Parathyroid adenoma (tissue), 2 donors: ENCODE results near the gene PTGER3.
A peak's percentile ranks its signal among the peaks of the same experiment; 100 is the strongest.

Experiments used
- H2AFZ ChIP-seq: fragments of 300-600 bp; sonication (generic); one replicate; pipeline ENCODE4 v1.7.0; 2017; ENCODE audit warnings: antibody characterized with exemption, mild to moderate bottlenecking
- H3K27ac ChIP-seq: fragments of 300-600 bp; sonication (generic); one replicate; pipeline ENCODE4 v1.7.0; 2017
- H3K27me3 ChIP-seq: fragments of 300-600 bp; sonication (generic); one replicate; pipeline ENCODE4 v1.7.0; 2017; ENCODE audit warnings: low read length; ENCODE audit not compliant: control insufficient read depth, insufficient read depth
- H3K36me3 ChIP-seq: fragments of 300-600 bp; sonication (generic); one replicate; pipeline ENCODE4 v1.7.0; 2017; ENCODE audit warnings: low read length; ENCODE audit not compliant: control insufficient read depth, insufficient read depth
- H3K4me1 ChIP-seq: fragments of 300-600 bp; sonication (generic); one replicate; pipeline ENCODE4 v1.7.0; 2017; ENCODE audit warnings: control low read depth
- H3K4me2 ChIP-seq: fragments of 300-600 bp; sonication (generic); one replicate; pipeline ENCODE4 v1.7.0; 2017; ENCODE audit warnings: low read length
- H3K4me3 ChIP-seq: fragments of 300-600 bp; sonication (generic); one replicate; pipeline ENCODE4 v1.7.0; 2017; ENCODE audit warnings: low read depth, low read length
- H3K79me2 ChIP-seq: fragments of 300-600 bp; sonication (generic); one replicate; pipeline ENCODE4 v1.7.0; 2017; ENCODE audit warnings: control low read depth
- H3K9ac ChIP-seq: fragments of 300-600 bp; sonication (generic); one replicate; pipeline ENCODE4 v1.7.0; 2017; ENCODE audit warnings: mild to moderate bottlenecking
- H3K9me3 ChIP-seq: fragments of 300-600 bp; sonication (generic); one replicate; pipeline ENCODE4 v1.7.0; 2017; ENCODE audit warnings: low read length; ENCODE audit not compliant: control insufficient read depth
- CTCF ChIP-seq: fragments of 300-600 bp; sonication (generic); IDR thresholded peaks from one replicate; pipeline ENCODE4 v1.7.0; 2017; ENCODE audit warnings: antibody characterized with exemption, mild to moderate bottlenecking
- donor health status: primary hyperparathyroidism.

PTGER3 gene

GRCh38 chr1:71054281-71054731, 6.7 kb upstream of the PTGER3 start:
- H3K79me2 ChIP-seq: no peaks in the 10 kb centered on the region
- no peak overlapping the region for H2AFZ ChIP-seq
- no peak overlapping the region for H3K4me2 ChIP-seq
- H3K36me3 ChIP-seq: no peaks in the 10 kb centered on the region
- TF ChIP-seq CTCF: no peak
- no peak overlapping the region for H3K27ac ChIP-seq
- no peaks in the 10 kb centered on the region for H3K9me3 ChIP-seq
- H3K4me3 ChIP-seq: no peak overlapping the region
- no peak overlapping the region for H3K9ac ChIP-seq
- H3K27me3 ChIP-seq: no peaks in the 10 kb centered on the region
- H3K4me1 ChIP-seq: no peaks in the 10 kb centered on the region

GRCh38 chr1:71053758-71054157, 6.1 kb upstream of the PTGER3 start:
- Histone ChIP-seq H3K27me3 (no peaks in the 10 kb centered on the region), H3K9ac (no peak overlapping the region), H3K79me2 (no peaks in the 10 kb centered on the region), H2AFZ (no peak overlapping the region), H3K4me1 (no peaks in the 10 kb centered on the region), H3K4me2 (no peak overlapping the region), H3K4me3 (no peak overlapping the region), H3K36me3 (no peaks in the 10 kb centered on the region), H3K27ac (no peak overlapping the region), H3K9me3 (no peaks in the 10 kb centered on the region)
- TF ChIP-seq CTCF: no peak

- H3K4me1 ChIP-seq: no peaks in the 10 kb centered on the region
- H3K79me2 ChIP-seq: no peaks in the 10 kb centered on the region
- H3K9ac ChIP-seq: no peak overlapping the region
- no peak overlapping the region for H3K4me3 ChIP-seq
- no peak overlapping the region for H3K27ac ChIP-seq
- H2AFZ ChIP-seq: no peak overlapping the region
- no peaks in the 10 kb centered on the region for H3K9me3 ChIP-seq
- TF ChIP-seq CTCF: no peak
- no peaks in the 10 kb centered on the region for H3K27me3 ChIP-seq
- H3K36me3 ChIP-seq: no peaks in the 10 kb centered on the region
- H3K4me2 ChIP-seq: no peak overlapping the region
Observed at GRCh38 chr1:71053146-71053545, 5.5 kb upstream of the PTGER3 start.

GRCh38 chr1:71049951-71050598, 2.5 kb upstream of the PTGER3 start:
- peak; percentile 79 for TF ChIP-seq CTCF
- H3K27me3 ChIP-seq: no peaks in the 10 kb centered on the region

More at GRCh38 chr1:71049951-71050598, 2.5 kb upstream of the PTGER3 start:
- Histone ChIP-seq H3K4me2 (no peak overlapping the region), H3K36me3 (no peaks in the 10 kb centered on the region), H3K9ac (no peak overlapping the region), H3K4me3 (no peak overlapping the region), H3K79me2 (no peaks in the 10 kb centered on the region), H3K9me3 (no peaks in the 10 kb centered on the region), H3K27ac (no peak overlapping the region), H2AFZ (no peak overlapping the region), H3K4me1 (no peaks in the 10 kb centered on the region)
